Measurements from ENCODE around the gene SPRN. TPM values are rescaled to one million over a fixed set of nuclear protein-coding genes. Genes with fewer than 3 reads are reported as not detected.

SPRN gene
- total RNA-seq, 1 donor from 2014 or later, result 0.06 TPM

DNA sequence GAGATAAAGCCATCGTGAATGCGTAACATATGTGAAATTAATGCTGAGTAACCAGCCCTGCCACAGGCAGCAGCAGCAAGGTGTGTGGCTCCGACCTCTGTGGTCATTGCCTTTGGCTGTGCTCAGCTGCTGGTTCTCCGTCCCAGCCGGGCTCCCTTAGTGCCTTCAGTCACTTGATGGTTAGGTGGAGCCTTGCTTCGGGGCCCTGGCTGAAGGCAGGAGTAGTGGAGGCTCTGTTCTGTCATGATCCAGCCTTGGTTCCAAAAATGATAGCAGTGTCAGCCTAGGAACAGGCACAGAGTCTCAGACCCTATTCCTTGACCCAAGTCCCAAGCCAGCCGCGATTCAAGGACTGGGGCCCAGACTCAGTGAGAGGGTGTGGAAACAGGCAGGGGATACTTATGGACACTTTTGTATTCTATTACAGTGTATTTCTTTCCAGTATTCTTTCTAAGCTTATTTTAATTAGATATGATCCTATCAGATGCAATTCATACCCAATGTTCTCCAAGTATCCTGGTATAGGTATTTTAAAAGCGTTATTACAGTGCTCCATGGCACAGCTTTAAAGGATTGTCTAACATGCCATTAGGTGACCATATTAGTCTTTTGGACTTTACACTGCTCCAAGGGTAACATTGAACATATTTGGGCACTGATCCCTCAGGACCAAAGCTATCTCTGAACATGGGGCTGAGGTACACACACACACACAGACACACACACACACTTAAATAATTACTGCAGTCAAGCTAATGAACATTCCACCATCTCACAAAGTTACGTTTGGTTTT lies 38.3 kb upstream of the SPRN start:
- H3K27ac ChIP-seq, result no peak overlapping the region
- no peaks in the 10 kb centered on the region for H3K9me3 ChIP-seq (ENCODE audit: low read depth)
- no peak overlapping the region for H2AFZ ChIP-seq (replicated peaks)
- no peaks in the 10 kb centered on the region for H4K20me1 ChIP-seq (ENCODE audit: low read depth)
- TF ChIP-seq, protein P1, sequence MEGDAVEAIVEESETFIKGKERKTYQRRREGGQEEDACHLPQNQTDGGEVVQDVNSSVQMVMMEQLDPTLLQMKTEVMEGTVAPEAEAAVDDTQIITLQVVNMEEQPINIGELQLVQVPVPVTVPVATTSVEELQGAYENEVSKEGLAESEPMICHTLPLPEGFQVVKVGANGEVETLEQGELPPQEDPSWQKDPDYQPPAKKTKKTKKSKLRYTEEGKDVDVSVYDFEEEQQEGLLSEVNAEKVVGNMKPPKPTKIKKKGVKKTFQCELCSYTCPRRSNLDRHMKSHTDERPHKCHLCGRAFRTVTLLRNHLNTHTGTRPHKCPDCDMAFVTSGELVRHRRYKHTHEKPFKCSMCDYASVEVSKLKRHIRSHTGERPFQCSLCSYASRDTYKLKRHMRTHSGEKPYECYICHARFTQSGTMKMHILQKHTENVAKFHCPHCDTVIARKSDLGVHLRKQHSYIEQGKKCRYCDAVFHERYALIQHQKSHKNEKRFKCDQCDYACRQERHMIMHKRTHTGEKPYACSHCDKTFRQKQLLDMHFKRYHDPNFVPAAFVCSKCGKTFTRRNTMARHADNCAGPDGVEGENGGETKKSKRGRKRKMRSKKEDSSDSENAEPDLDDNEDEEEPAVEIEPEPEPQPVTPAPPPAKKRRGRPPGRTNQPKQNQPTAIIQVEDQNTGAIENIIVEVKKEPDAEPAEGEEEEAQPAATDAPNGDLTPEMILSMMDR (IDR thresholded peaks at IDR 0.05), result no peak
- TF ChIP-seq EZH2phosphoT487 (IDR thresholded peaks at IDR 0.05) (no peak), EZH2 (IDR thresholded peaks at IDR 0.05) (no peak)
- Mint-ChIP-seq H3K4me3 (no peak overlapping the region), H3K27ac (no peak overlapping the region), H3K27me3 (ENCODE audit: insufficient read depth, low read depth) (peaks cover 6% of the 10 kb centered on the region), H3K4me1 (no peaks in the 10 kb centered on the region), H3K9me3 (peaks cover 21% of the 10 kb centered on the region), H3K36me3 (peaks cover 3% of the 10 kb centered on the region)
- DNase-seq (ENCODE audit: low spot score), result no peak
- H3F3A ChIP-seq (ENCODE audit: low read depth), result no peaks in the 10 kb centered on the region
- H3K4me3 ChIP-seq, result no peak overlapping the region
- no peaks in the 10 kb centered on the region for H3K36me3 ChIP-seq
- H3K27me3 ChIP-seq, result no peaks in the 10 kb centered on the region
- no peak overlapping the region for H3K4me2 ChIP-seq
- no peaks in the 10 kb centered on the region for H3K4me1 ChIP-seq
- no peak overlapping the region for H3K9ac ChIP-seq
- H3K79me2 ChIP-seq (ENCODE audit: low read depth), result no peaks in the 10 kb centered on the region

- no peaks in the 10 kb centered on the region for H3K79me2 ChIP-seq (ENCODE audit: low read depth)
- no peaks in the 10 kb centered on the region for H3K27me3 ChIP-seq
- Mint-ChIP-seq H3K27me3 (ENCODE audit: insufficient read depth, low read depth) (no peaks in the 10 kb centered on the region), H3K36me3 (peaks cover 3% of the 10 kb centered on the region), H3K27ac (no peak overlapping the region), H3K9me3 (peaks cover 17% of the 10 kb centered on the region), H3K4me1 (no peaks in the 10 kb centered on the region), H3K4me3 (no peak overlapping the region)
- no peak overlapping the region for H2AFZ ChIP-seq (replicated peaks)
- H3K4me1 ChIP-seq, result no peaks in the 10 kb centered on the region
- no peak for DNase-seq (ENCODE audit: low spot score)
- H3F3A ChIP-seq (ENCODE audit: low read depth), result no peaks in the 10 kb centered on the region
- H3K4me2 ChIP-seq, result no peak overlapping the region
- H4K20me1 ChIP-seq (ENCODE audit: low read depth), result no peaks in the 10 kb centered on the region
- H3K4me3 ChIP-seq, result no peak overlapping the region
- no peaks in the 10 kb centered on the region for H3K36me3 ChIP-seq
- no peak overlapping the region for H3K9ac ChIP-seq
- H3K9me3 ChIP-seq (ENCODE audit: low read depth), result no peaks in the 10 kb centered on the region
- H3K27ac ChIP-seq, result no peak overlapping the region
- TF ChIP-seq EZH2phosphoT487 (IDR thresholded peaks at IDR 0.05), result no peak
- TF ChIP-seq EZH2 (IDR thresholded peaks at IDR 0.05), result no peak
- TF ChIP-seq, protein P1 (IDR thresholded peaks at IDR 0.05), result no peak
Observed at GRCh38 chr10:133461841-133462240, 37.4 kb upstream of the SPRN start.

DNA sequence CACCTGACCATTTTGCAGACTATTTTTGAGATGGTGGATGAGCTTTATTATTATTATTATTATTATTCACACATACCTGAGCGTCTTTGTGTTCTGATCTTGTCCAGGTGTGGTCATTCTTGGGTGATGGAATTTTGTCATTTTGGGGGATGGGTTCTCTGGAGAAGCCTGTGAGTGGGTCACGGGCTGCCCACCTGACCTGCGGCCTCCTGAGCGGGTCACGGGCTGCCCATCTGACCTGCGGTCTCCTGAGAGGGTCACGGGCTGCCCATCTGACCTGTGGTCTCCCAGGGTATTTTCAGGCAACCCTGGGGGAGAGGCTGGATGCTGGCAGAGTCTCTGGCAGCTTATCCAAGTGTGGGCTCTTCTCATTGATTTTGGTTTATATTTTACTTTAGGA lies 36.6 kb upstream of the SPRN start:
- H4K20me1 ChIP-seq (ENCODE audit: low read depth), result no peaks in the 10 kb centered on the region
- H3K4me2 ChIP-seq, result no peak overlapping the region
- H3K27me3 ChIP-seq, result no peaks in the 10 kb centered on the region
- TF ChIP-seq, protein P1 (IDR thresholded peaks at IDR 0.05), result no peak
- TF ChIP-seq EZH2 (IDR thresholded peaks at IDR 0.05), result no peak
- no peak for TF ChIP-seq EZH2phosphoT487 (IDR thresholded peaks at IDR 0.05)
- no peaks in the 10 kb centered on the region for H3K9me3 ChIP-seq (ENCODE audit: low read depth)
- Mint-ChIP-seq H3K27ac (no peak overlapping the region), H3K9me3 (peaks cover 17% of the 10 kb centered on the region), H3K27me3 (ENCODE audit: insufficient read depth, low read depth) (no peaks in the 10 kb centered on the region), H3K36me3 (peaks cover 3% of the 10 kb centered on the region), H3K4me1 (no peaks in the 10 kb centered on the region), H3K4me3 (no peak overlapping the region)
- no peaks in the 10 kb centered on the region for H3F3A ChIP-seq (ENCODE audit: low read depth)
- H3K4me1 ChIP-seq, result no peaks in the 10 kb centered on the region
- no peak overlapping the region for H3K27ac ChIP-seq
- H2AFZ ChIP-seq (replicated peaks), result no peak overlapping the region
- no peak overlapping the region for H3K4me3 ChIP-seq
- DNase-seq (ENCODE audit: low spot score), result no peak
- no peaks in the 10 kb centered on the region for H3K36me3 ChIP-seq
- no peaks in the 10 kb centered on the region for H3K79me2 ChIP-seq (ENCODE audit: low read depth)
- H3K9ac ChIP-seq, result no peak overlapping the region

Measured in neural progenitor cell (in vitro differentiated cells).